Measurements from ENCODE around the gene PPP1R8.
A peak's percentile ranks its signal among the peaks of the same experiment; 100 is the strongest.
"Not testable (repeated sequence)": the region's sequence is repeated elsewhere in the genome, so short reads cannot be mapped to it uniquely, and the experiment has no call there.

The PPP1R8 gene

GRCh38 chr1:27830621-27831440 lies at the start of gene PPP1R8:
TSS of gene PPP1R8 (plus strand) at chr1:27830782. CDS start at chr1:27830836, 54 bp downstream.
- H3K36me3 Mint-ChIP-seq = peaks cover 3% of the 10 kb centered on the region
- H3K27me3 Mint-ChIP-seq = no peaks in the 10 kb centered on the region
- DNase-seq (ENCODE audit: low spot score in 2 of 2) = peak; percentile 70 to 74

GRCh38 chr1:27782950-27783349 lies 47.6 kb upstream of the PPP1R8 start:
- DNase-seq (ENCODE audit: low spot score in 2 of 2) (no peak), ATAC-seq (ENCODE audit: low read depth) (no peak)
- peaks cover 10% of the 10 kb centered on the region for H3K36me3 Mint-ChIP-seq
- H3K4me3 Mint-ChIP-seq = no peak overlapping the region
- no peaks in the 10 kb centered on the region for H3K27me3 Mint-ChIP-seq
- H3K9me3 Mint-ChIP-seq = no peaks in the 10 kb centered on the region
- no peak overlapping the region for H3K27ac Mint-ChIP-seq
- H3K4me1 Mint-ChIP-seq = peaks cover 15% of the 10 kb centered on the region

More at GRCh38 chr1:27830621-27831440, at the start of gene PPP1R8:
- Mint-ChIP-seq H3K9me3 (no peaks in the 10 kb centered on the region), H3K27ac (peak within 1 kb of the TSS; percentile 92), H3K4me1 (peaks cover 13% of the 10 kb centered on the region), H3K4me3 (peak within 1 kb of the TSS; percentile 94)
- peak; percentile 98 for ATAC-seq (ENCODE audit: low read depth)

- H3K27ac Mint-ChIP-seq = no peak overlapping the region
- H3K36me3 Mint-ChIP-seq = peaks cover 11% of the 10 kb centered on the region
- no peak for ATAC-seq (ENCODE audit: low read depth)
- no peaks in the 10 kb centered on the region for H3K9me3 Mint-ChIP-seq
- no peaks in the 10 kb centered on the region for H3K27me3 Mint-ChIP-seq
- DNase-seq (ENCODE audit: low spot score in 2 of 2) = no peak
- peaks cover 10% of the 10 kb centered on the region for H3K4me1 Mint-ChIP-seq
- H3K4me3 Mint-ChIP-seq = no peak overlapping the region
These were observed 45.9 kb upstream of the PPP1R8 start for GRCh38 chr1:27784700-27785099.

- DNase-seq (ENCODE audit: low spot score in 2 of 2) (no peak), ATAC-seq (ENCODE audit: low read depth) (no peak)
- Mint-ChIP-seq H3K27me3 (no peaks in the 10 kb centered on the region), H3K4me3 (no peak overlapping the region), H3K9me3 (no peaks in the 10 kb centered on the region), H3K27ac (peak overlapping the region; percentile 52), H3K4me1 (peaks cover 10% of the 10 kb centered on the region), H3K36me3 (peaks cover 13% of the 10 kb centered on the region)
These were observed 44.7 kb upstream of the PPP1R8 start for GRCh38 chr1:27785781-27786455.

GRCh38 chr1:27787895-27788294 lies 42.7 kb upstream of the PPP1R8 start:
- no peaks in the 10 kb centered on the region for H3K27me3 Mint-ChIP-seq
- H3K4me3 Mint-ChIP-seq = no peak overlapping the region
- peaks cover 17% of the 10 kb centered on the region for H3K36me3 Mint-ChIP-seq
- H3K9me3 Mint-ChIP-seq = no peaks in the 10 kb centered on the region
- ATAC-seq (ENCODE audit: low read depth) = no peak
- no peak for DNase-seq (ENCODE audit: low spot score in 2 of 2)
- H3K27ac Mint-ChIP-seq = no peak overlapping the region
- H3K4me1 Mint-ChIP-seq = peaks cover 10% of the 10 kb centered on the region

- Mint-ChIP-seq H3K4me1 (peaks cover 10% of the 10 kb centered on the region), H3K36me3 (peaks cover 24% of the 10 kb centered on the region), H3K9me3 (no peaks in the 10 kb centered on the region), H3K27ac (no peak overlapping the region), H3K27me3 (no peaks in the 10 kb centered on the region), H3K4me3 (no peak overlapping the region)
- DNase-seq (ENCODE audit: low spot score in 2 of 2) (no peak), ATAC-seq (ENCODE audit: low read depth) (no peak)
These were observed 41.0 kb upstream of the PPP1R8 start for GRCh38 chr1:27789540-27790041.

GRCh38 chr1:27790270-27790669 lies 40.3 kb upstream of the PPP1R8 start:
- not testable (repeated sequence) for ATAC-seq (ENCODE audit: low read depth); H3K27ac Mint-ChIP-seq; H3K9me3 Mint-ChIP-seq; H3K4me3 Mint-ChIP-seq; H3K4me1 Mint-ChIP-seq; DNase-seq (ENCODE audit: low spot score in 2 of 2); H3K27me3 Mint-ChIP-seq
- H3K36me3 Mint-ChIP-seq = peaks cover 27% of the 10 kb centered on the region

- Mint-ChIP-seq H3K4me1 (peaks cover 6% of the 10 kb centered on the region), H3K9me3 (no peaks in the 10 kb centered on the region), H3K27ac (peak overlapping the region; percentile 7), H3K4me3 (no peak overlapping the region), H3K27me3 (no peaks in the 10 kb centered on the region), H3K36me3 (peaks cover 31% of the 10 kb centered on the region)
- no peak for ATAC-seq (ENCODE audit: low read depth)
- no peak for DNase-seq (ENCODE audit: low spot score in 2 of 2)
These were observed 35.0 kb upstream of the PPP1R8 start for GRCh38 chr1:27795601-27796000.

GRCh38 chr1:27804791-27805190 lies 25.8 kb upstream of the PPP1R8 start:
- DNase-seq (ENCODE audit: low spot score in 2 of 2) = no peak
- Mint-ChIP-seq H3K4me3 (no peak overlapping the region), H3K27me3 (no peaks in the 10 kb centered on the region), H3K4me1 (peaks cover 4% of the 10 kb centered on the region), H3K9me3 (no peaks in the 10 kb centered on the region), H3K27ac (peak overlapping the region; percentile 60), H3K36me3 (peaks cover 20% of the 10 kb centered on the region)
- no peak for ATAC-seq (ENCODE audit: low read depth)

GRCh38 chr1:27806758-27807157 lies 23.8 kb upstream of the PPP1R8 start:
- peaks cover 2% of the 10 kb centered on the region for H3K4me1 Mint-ChIP-seq
- DNase-seq (ENCODE audit: low spot score in 2 of 2) (no peak), ATAC-seq (ENCODE audit: low read depth) (no peak)
- peaks cover 22% of the 10 kb centered on the region for H3K36me3 Mint-ChIP-seq
- H3K9me3 Mint-ChIP-seq = no peaks in the 10 kb centered on the region
- no peak overlapping the region for H3K27ac Mint-ChIP-seq
- no peak overlapping the region for H3K4me3 Mint-ChIP-seq
- H3K27me3 Mint-ChIP-seq = no peaks in the 10 kb centered on the region

- ATAC-seq (ENCODE audit: low read depth) = no peak
- Mint-ChIP-seq H3K9me3 (no peaks in the 10 kb centered on the region), H3K4me1 (peaks cover 2% of the 10 kb centered on the region), H3K27ac (no peak overlapping the region), H3K27me3 (no peaks in the 10 kb centered on the region), H3K36me3 (peaks cover 25% of the 10 kb centered on the region), H3K4me3 (no peak overlapping the region)
- DNase-seq (ENCODE audit: low spot score in 2 of 2) = no peak
These were observed 23.2 kb upstream of the PPP1R8 start for GRCh38 chr1:27807385-27807784.

- not testable (repeated sequence) for H3K9me3 Mint-ChIP-seq; H3K27me3 Mint-ChIP-seq; ATAC-seq (ENCODE audit: low read depth); DNase-seq (ENCODE audit: low spot score in 2 of 2); H3K27ac Mint-ChIP-seq; H3K4me1 Mint-ChIP-seq; H3K4me3 Mint-ChIP-seq
- H3K36me3 Mint-ChIP-seq = peaks cover 25% of the 10 kb centered on the region
These were observed 22.5 kb upstream of the PPP1R8 start for GRCh38 chr1:27808131-27808530.

- Mint-ChIP-seq H3K9me3 (no peaks in the 10 kb centered on the region), H3K4me3 (no peak overlapping the region), H3K27me3 (no peaks in the 10 kb centered on the region)
These were observed 20.7 kb upstream of the PPP1R8 start for GRCh38 chr1:27809883-27810282.

GRCh38 chr1:27811741-27812500 lies 18.7 kb upstream of the PPP1R8 start:
- H3K36me3 Mint-ChIP-seq = peaks cover 21% of the 10 kb centered on the region

More at GRCh38 chr1:27809883-27810282, 20.7 kb upstream of the PPP1R8 start:
- Mint-ChIP-seq H3K27ac (peak overlapping the region; percentile 62), H3K36me3 (peaks cover 20% of the 10 kb centered on the region), H3K4me1 (peaks cover under 1% of the 10 kb centered on the region)
- DNase-seq (ENCODE audit: low spot score in 2 of 2) (no peak), ATAC-seq (ENCODE audit: low read depth) (no peak)

More at GRCh38 chr1:27811741-27812500, 18.7 kb upstream of the PPP1R8 start:
- no peak for ATAC-seq (ENCODE audit: low read depth)
- Mint-ChIP-seq H3K27me3 (no peaks in the 10 kb centered on the region), H3K9me3 (no peaks in the 10 kb centered on the region), H3K27ac (peak overlapping the region; percentile 63), H3K4me3 (no peak overlapping the region), H3K4me1 (no peaks in the 10 kb centered on the region)
- no peak for DNase-seq (ENCODE audit: low spot score in 2 of 2)

Measured in memory B cell (primary cell).